ENCODE data around the gene PSEN2.
A peak's percentile ranks its signal among the peaks of the same experiment; 100 is the strongest.
"Not testable (repeated sequence)": the region's sequence is repeated elsewhere in the genome, so short reads cannot be mapped to it uniquely, and the experiment has no call there.

The PSEN2 gene

DNA sequence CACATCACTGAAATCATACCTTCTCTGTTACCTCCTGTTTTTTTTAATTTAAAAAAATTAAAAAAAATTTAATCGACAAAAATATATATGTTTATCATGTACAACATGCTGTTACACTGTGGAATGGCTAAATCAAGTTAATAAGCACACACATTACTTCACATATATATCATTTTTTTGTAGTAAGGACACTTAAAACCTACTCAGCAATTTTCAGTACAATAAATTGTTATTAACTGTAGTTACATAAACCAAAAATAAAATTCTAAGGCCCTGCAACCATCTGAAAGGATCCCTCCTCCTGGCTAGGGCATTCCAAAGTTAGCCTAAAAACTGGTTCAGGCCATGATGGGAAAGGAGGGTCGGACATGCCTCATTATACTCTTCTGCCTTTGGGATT is 46.1 kb downstream of the PSEN2 start:
- no peak for DNase-seq (ENCODE audit: low spot score)

DNA sequence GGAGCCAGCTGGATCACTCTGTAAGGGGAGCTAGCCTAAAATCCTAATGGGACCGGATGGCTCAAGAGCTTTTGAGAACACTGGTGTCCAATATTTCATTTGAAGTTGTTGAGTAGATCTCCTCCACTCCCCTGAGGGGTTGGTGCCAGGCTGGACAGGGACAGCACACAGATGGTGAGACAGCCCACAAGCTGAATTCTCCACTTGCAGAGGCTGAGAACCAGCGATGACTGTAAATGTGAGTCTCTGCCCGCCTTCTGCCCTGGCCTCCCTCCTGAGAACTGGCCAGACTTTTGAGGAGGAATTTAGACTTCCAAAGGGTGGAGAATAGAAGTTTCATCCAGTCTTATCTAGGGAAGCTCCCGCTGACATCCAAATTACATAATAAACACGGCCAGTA is 49.2 kb downstream of the PSEN2 start:
- no peak for DNase-seq (ENCODE audit: low spot score)

DNA sequence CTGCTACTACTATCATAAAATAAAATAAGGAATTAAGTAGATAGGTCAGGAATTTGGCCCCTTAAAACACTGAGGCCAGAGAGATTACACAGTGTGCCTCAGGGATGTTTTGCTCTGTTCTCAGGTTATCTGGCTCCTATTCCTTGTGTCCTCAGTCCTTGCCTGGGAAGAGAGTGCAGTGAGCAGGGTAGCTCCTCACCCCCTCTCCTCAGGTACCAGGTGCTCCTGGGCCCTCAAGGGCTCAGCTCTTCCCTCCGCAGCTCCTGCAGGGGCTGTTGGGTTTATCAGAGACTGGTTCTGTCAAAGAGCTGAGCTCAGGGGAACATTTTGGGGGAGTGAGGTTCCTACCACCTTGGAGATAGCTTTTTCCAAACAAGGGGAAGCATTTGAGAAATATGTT is 49.6 kb downstream of the PSEN2 start:
- no peak for DNase-seq (ENCODE audit: low spot score)

DNA sequence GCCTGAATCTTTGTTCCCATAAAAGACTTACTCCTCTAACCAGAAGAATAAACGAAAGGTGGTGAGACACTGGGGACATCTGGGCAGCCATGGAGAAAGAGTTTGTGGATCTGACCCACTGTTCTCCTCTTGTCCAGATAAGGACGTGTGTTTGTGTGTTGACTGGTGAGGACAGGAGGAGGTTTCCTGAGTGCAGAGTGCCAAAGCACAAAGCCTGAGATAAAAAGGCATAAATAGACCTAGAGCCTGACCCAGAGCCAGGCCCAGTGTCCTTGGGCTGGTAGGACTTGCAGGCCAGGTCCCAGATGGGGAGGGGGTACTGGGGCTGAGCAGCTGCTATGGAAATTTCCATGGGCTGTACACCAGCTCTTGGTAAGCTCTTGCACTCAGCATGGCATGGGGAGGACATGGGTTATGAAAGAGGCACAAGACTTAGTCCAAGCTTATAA is 50.1 kb downstream of the PSEN2 start:
- no peak for DNase-seq (ENCODE audit: low spot score)

DNA sequence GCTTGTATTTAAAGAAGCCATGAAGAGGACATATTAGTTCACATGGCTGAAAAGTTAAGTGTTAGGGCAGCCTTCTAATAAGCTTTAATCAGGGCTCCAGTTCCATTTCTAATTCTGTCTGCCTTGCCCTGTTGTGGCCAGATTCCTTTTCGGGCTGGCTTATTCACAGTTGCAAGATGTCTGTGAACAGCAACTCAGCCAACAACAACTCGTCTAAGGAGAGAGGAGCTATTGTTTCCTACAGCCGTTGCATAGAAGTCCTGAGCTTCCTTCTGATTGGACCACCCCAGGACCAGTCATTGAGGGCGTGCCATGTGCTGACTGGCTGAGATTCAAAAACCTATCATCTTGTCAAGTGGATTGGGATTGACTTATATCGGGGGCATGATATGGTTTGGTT is 51.1 kb downstream of the PSEN2 start:
- no peak for DNase-seq (ENCODE audit: low spot score)

DNA sequence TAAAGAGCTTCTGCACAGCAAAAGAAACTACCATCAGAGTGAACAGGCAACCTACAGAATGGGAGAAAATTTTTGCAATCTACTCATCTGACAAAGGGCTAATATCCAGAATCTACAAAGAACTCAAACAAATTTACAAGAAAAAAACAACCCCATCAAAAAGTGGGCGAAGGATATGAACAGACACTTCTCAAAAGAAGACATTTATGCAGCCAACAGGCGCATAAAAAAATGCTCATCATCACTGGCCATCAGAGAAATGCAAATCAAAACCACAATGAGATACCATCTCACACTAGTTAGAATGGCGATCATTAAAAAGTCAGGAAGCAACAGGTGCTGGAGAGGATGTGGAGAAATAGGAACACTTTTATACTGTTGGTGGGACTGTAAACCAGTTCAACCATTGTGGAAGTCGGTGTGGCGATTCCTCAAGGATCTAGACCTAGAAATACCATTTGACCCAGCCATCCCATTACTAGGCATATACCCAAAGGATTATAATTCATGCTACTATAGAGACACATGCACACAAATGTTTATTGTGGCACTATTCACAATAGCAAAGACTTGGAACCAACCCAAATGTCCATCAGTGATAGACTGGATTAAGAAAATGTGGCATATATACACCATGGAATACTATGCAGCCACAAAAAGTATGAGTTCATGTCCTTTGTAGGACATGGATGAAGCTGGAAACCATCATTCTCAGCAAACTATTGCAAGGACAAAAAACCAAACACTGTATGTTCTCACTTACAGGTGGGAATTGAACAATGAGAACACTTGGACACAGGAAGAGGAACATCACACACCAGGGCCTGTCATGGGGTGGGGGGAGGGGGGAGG is 59.1 kb downstream of the PSEN2 start:
- not testable (repeated sequence) for DNase-seq (ENCODE audit: low spot score)

DNA sequence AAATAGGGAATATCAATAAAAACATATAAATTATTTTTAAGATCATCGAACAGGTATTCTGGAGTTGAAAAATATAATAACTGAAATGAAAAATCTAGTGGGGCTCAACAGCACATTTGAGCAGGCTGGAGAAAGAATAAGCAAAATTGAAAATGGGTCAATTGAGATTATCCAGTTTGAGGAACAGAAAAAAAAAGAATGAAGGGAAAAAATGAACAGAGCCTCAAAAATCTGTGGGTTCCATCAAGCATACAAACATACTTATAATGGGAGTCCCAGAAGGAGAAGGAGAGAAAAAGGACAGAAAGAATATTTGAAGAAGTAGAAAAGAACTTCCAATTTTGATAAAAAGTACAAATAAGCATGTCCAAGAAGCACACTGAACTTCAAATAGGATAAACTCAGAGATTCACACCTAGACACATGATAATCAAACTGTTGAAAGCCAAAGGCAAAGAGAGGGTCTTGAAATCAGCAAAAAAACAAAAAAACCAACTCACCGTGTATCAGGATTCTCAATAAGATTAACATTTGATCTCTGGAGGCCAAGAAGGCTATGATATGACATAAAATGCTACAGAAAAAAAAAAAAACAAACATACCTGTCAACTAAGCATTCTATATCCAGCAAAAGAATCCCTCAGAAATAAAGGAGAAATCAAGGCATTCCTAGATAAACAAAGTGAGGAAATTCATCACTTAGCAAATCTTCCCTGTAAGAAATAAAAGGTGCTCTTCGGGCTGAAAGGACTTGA is 64.2 kb downstream of the PSEN2 start:
- DNase-seq (ENCODE audit: low spot score) = no peak

DNA sequence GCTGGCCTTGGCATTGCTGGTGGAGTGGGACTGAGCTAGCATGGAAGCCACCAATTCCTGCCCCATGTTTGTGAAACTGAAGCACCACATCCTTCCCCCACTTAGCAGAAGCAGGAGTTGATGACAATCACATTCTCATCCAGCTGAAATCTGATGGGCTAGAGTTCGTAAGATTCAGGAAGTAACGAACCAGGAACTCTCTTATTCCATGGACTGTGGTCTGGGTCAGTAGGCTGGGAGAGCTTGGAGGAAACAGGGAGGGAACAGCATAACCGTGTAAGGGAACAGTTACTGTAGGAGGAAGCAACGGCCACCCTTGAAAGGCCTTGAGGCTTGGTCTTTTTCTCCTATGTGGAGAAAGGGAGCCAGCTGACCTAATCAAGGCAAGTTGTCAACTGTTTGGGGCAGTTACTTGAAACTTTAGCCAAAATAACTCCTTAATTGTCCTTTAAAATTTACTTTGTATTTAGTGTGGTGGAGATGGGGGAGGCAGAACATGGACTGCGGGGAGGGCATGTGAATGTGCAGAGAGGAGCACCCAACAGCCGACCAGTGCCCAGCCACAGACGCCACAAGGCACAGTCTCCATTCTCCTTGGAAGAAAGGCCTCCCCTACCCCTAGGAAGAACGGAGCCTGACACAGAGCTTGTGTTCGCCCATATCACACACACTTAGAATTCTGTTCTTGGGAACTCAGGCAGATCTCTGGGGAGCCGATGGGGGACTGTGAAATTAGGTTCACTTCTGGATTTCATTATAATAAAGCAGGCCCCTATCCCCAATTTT is 67.7 kb downstream of the PSEN2 start:
- DNase-seq (ENCODE audit: low spot score) = no peak

DNA sequence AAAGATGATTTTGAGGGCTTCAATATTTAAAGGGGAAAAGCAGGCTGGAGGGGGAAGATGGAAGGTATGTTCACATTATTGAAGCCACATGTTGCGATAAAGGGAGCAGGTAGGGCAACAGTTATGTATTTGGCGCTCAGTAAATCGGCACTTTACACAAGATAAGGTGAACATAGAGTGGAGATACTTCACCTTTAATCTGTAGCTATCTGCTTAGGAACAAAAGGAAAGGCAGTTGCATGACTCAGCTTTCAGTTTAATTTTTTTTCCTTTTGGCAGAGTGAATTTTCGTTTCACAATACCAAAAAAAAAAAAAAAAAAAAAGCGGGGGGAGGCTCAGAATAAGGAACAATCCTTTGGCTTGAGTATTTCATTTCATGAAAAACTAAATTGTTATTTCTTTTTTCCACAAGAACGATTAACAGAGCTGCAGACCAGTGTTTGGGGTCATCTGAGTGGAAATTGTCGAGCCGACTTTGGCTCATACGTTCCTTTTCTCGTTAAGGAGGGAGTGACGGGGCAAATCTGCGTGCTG is 68.6 kb downstream of the PSEN2 start:
- DNase-seq (ENCODE audit: low spot score) = peak; percentile 62

DNA sequence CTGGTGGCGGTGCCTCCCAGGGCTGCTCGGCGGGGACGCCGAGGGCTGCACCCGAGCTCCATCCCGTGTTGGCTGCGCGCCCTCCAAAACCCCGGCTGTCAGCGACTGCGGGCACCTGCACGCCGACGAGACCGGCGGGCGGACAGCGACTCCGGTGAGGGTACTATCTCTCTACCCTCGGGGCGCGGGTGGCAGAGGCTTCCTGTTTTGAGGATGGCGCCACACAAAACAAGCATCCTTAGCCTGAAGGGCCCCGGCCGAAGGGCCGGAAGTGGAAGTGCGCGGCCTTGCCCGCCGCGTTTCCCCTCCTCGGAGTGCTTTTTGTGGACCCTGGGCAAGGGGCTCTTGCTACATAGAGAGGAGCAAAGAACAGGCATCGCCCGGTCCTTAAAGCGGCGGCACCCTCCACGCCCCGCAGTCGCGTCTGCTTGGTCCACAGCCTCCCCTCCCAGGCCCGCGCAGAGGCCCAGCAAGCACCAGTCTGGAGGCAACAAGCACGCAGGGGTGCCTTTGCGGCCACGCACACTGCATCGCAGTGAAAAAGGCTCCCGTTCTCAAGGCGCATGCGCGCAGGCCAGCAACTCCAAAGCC is 69.1 kb downstream of the PSEN2 start:
- peak; percentile 57 for DNase-seq (ENCODE audit: low spot score)

DNA sequence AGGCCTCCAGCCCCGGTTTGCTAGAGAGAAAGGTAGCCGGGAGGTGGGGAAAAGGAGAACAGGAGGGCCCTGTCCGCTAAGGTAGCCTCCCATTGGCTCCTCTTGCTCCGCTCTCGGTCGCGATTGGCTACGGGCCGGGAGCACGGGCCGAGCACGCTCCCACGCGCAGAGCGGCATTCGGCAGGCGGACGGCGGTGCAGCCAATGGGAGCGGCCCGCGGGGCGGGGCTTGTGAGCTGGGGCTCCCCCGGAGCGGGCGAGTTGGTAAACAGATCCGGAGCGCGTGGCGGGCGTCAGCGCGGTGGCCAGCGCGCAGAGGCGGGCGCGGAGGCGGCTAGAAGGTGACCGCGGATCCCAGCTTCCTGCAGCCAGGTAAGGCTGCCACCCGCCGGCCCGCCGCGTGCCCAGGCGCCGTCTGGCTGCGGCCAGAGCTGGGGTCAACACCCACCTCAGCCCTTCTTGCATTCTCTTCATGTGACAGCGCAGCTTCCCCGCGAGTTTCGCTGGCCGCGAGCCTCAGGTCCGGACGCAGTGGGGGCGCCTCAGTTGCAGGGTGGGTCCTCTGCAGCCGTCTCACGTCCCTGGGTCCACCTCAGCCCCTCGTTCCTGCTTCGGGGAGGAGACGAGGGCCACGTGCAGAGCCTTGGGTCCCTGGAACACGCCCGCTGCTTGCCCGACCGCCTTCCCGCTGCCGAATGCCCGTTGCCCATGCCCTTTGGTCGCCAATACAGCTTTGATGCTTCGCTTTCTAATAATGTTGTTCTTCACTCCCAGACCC is 69.8 kb downstream of the PSEN2 start, which contains the start of gene COQ8A:
TSS of gene COQ8A (plus strand) at position 266 of the 777 bp plus-strand sequence. CDS start 21,092 bp downstream, outside the sequence.
- DNase-seq (ENCODE audit: low spot score) = peak; percentile 99

DNA sequence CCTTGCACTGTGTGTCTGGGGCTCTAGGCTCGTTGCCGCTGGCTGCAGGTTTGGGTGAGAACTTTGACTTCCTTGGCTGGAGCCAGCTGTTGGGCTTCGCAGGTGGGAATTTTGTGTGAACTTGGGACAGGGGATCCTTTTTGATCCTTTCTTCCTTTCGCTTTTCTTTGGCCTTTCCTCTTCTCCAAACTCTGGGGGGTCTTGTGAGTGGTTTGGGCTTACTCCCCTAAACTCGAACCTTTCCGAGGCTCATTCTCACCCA is 70.3 kb downstream of the PSEN2 start:
- no peak for DNase-seq (ENCODE audit: low spot score)

DNA sequence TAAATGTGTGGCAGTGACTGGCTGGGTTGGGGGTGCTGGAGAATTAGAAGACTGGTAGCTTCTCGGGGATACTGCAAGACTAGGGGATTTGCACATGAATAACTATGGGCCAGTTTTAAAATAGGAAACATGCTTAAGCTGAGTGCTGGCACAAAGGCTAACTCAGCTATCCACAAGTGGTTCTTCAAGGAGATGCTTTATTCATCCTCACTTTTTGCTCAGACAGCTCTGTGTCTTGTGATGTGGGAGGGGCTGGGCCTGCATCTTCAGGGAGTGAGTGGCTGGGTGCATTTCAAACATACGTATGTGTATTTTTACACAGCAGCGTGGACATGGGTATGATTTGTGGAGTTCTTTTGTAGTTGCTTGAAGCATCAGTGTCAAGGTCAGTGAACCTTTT is 72.0 kb downstream of the PSEN2 start:
- DNase-seq (ENCODE audit: low spot score) = no peak

DNA sequence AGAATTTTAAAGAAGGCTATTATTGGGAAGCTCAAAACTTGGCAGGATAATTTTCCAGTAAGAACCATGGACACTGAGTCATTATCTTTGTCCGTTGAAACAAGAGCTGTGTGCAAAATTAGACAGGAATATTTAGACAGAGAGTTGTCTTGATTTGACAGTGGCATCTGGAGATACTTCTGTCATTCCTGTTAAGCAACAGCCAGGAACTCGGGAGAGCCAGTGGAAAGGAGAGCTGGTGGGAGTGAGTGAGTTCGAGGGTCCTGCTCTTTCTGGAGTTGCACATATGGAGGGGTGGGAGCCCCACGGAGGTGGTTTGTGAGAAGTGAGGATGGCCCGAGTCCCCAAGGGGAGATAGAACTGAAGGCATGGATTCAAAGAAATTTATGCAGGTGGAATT is 72.7 kb downstream of the PSEN2 start:
- no peak for DNase-seq (ENCODE audit: low spot score)

DNA sequence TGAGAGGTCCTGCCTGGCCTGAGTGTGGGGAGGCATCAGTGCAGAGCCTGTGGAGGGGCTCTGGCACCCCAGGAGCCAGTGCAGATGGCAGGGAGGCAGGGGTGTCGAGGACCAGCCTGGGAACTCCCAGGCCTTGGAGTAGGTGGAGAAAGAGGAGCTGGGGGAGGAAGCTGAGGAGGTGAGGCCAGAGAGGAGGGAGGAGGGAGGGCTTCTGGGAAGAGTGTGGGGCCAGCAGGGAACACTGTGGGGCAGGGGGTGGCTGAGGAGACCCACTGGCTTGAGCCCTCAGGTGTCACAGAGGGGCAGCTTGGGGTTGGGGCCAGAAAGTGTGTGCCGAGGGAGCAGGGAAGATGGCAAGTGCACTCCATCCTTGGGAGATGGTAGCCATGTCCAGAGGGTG is 73.5 kb downstream of the PSEN2 start:
- DNase-seq (ENCODE audit: low spot score) = no peak

DNA sequence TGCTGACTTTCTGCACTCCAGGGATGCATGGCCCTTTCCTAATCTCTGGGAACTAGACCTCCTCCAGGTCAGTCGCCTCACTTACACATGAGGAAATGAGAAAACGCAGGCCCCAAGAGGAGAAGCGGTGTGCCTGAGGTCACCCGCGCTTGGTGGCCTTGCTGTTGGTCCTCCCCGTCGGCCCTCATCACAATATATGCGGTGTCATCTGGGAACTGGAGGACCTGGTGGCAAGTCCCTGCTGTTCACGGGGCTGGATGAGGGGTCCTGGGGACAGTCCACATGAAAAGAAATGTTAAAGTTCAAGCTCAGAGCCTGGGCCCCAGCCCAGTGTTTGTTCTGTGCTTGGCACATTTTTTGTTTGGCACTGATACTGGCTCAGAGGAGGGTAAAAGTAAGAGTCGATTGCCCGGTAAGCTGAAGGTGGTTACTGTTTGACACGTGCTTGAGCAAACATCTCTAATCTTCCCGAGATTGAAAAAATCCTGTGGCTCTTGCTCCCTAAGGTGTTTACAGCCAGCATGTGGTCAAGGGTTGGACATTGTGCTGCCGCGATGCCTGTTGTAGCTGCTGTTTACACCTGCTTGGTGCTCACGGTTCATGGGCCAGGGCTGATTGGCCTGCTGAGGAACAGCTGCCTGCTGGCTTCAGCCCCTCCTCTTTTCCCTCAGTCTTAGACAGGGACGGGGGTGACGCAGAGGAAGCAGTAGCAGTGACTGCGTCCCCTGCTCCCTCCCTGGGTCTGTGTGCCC is 74.9 kb downstream of the PSEN2 start:
- no peak for DNase-seq (ENCODE audit: low spot score)
